GM23338 (cell line): ENCODE results near the gene CSRNP3. TPM values are rescaled to one million over a fixed set of nuclear protein-coding genes. Genes with fewer than 3 reads are reported as not detected.
A peak's percentile ranks its signal among the peaks of the same experiment; 100 is the strongest.

ENCODE experiments used
- ATAC-seq: fragments of 200-7000 bp; cut with Tn5 transposase; 3 replicates; pipeline ENCODE4 v1.9.1; 2020
- DNase-seq: peaks from one replicate; pipeline ENCODE4 v3.0.0-alpha.2; 2015; ENCODE audit warnings: low spot score
- H2AFZ ChIP-seq: fragments of 200-600 bp; sonication (generic); 2 replicates; pipeline ENCODE4 v1.8.0; 2016; ENCODE audit warnings: antibody characterized with exemption, mild to moderate bottlenecking, moderate library complexity
- H3F3A ChIP-seq: fragments of 200-600 bp; sonication (generic); replicated peaks from 2 replicates; pipeline ENCODE4 v1.8.0; 2017; ENCODE audit warnings: antibody characterized with exemption, mixed run types, low read depth
- H3K27ac ChIP-seq: fragments of 200-600 bp; sonication (generic); 2 replicates; pipeline ENCODE4 v1.6.1; 2016; ENCODE audit warnings: low read depth
- H3K27me3 ChIP-seq: fragments of 200-600 bp; sonication (generic); 2 replicates; pipeline ENCODE4 v1.8.0; 2016; ENCODE audit warnings: mild to moderate bottlenecking, mixed run types, moderate library complexity; ENCODE audit not compliant: insufficient read depth
- H3K36me3 ChIP-seq: fragments of 200-600 bp; sonication (generic); 2 replicates; pipeline ENCODE4 v1.8.0; 2016; ENCODE audit warnings: mild to moderate bottlenecking; ENCODE audit not compliant: insufficient read depth
- H3K4me1 ChIP-seq: fragments of 200-600 bp; sonication (generic); 2 replicates; pipeline ENCODE4 v1.8.0; 2016; ENCODE audit warnings: mild to moderate bottlenecking, moderate library complexity; ENCODE audit not compliant: insufficient read depth
- H3K4me2 ChIP-seq: fragments of 200-600 bp; sonication (generic); 2 replicates; pipeline ENCODE4 v1.7.1; 2017; ENCODE audit warnings: mixed run types
- H3K4me3 ChIP-seq: fragments of 200-600 bp; sonication (generic); 2 replicates; pipeline ENCODE4 v1.6.1; 2016; ENCODE audit warnings: mixed run types
- H3K79me2 ChIP-seq: fragments of 200-600 bp; sonication (generic); replicated peaks from 2 replicates; pipeline ENCODE4 v1.8.0; 2017; ENCODE audit warnings: mild to moderate bottlenecking; ENCODE audit not compliant: insufficient read depth
- H3K9me2 ChIP-seq: fragments of 200-600 bp; sonication (generic); 2 replicates; pipeline ENCODE4 v1.8.0; 2017; ENCODE audit not compliant: insufficient read depth
- H4K20me1 ChIP-seq: fragments of 200-600 bp; sonication (generic); replicated peaks from 2 replicates; pipeline ENCODE4 v1.8.0; 2017; ENCODE audit warnings: mild to moderate bottlenecking; ENCODE audit not compliant: insufficient read depth
- H3K27ac Mint-ChIP-seq: 2 replicates; pipeline ENCODE4 v1.8.0; 2020; ENCODE audit warnings: inconsistent platforms, mild to moderate bottlenecking, moderate library complexity, mixed read lengths
- H3K27me3 Mint-ChIP-seq: 3 replicates; pipeline ENCODE4 v1.8.0; 2022; ENCODE audit warnings: low read depth, mild to moderate bottlenecking, moderate library complexity, mixed read lengths, inconsistent platforms; ENCODE audit not compliant: insufficient read depth, poor library complexity
- H3K36me3 Mint-ChIP-seq: 3 replicates; pipeline ENCODE4 v1.8.0; 2021; ENCODE audit warnings: low read depth, mild to moderate bottlenecking, inconsistent platforms, moderate library complexity, mixed read lengths
- H3K4me1 Mint-ChIP-seq: 3 replicates; pipeline ENCODE4 v1.8.0; 2020; ENCODE audit warnings: mild to moderate bottlenecking, inconsistent platforms, mixed read lengths
- H3K4me3 Mint-ChIP-seq: 3 replicates; pipeline ENCODE4 v1.8.0; 2021; ENCODE audit warnings: moderate library complexity, mild to moderate bottlenecking, inconsistent platforms, mixed read lengths
- H3K9me3 Mint-ChIP-seq: 3 replicates; pipeline ENCODE4 v1.8.0; 2020; ENCODE audit warnings: moderate library complexity, mild to moderate bottlenecking, inconsistent platforms, mixed read lengths
- CREB1 ChIP-seq: fragments of 250-450 bp; sonication (Bioruptor Pico); IDR thresholded peaks from 2 replicates; pipeline ENCODE4 v1.5.0; 2020; ENCODE audit warnings: low read depth, mild to moderate bottlenecking, moderate library complexity
- CTCF ChIP-seq, 2 experiments: fragments of 200-600 bp in 1 of 2; sonication (generic) in 1 of 2; conservative IDR thresholded peaks; 2 replicates each; pipeline versions ENCODE4 v1.5.1 to v1.6.1; 2016 to 2017; ENCODE audit warnings: antibody characterized with exemption in 2 of 2, low read depth in 2 of 2, mild to moderate bottlenecking in 2 of 2, moderate library complexity in 1 of 2
- ETS1 ChIP-seq: IDR thresholded peaks from 2 replicates; pipeline ENCODE4 v1.6.1; 2016; ENCODE audit warnings: antibody characterized with exemption
- EZH2 ChIP-seq: fragments of 200-600 bp; sonication (generic); IDR thresholded peaks from one replicate; pipeline ENCODE4 v1.8.0; 2017; ENCODE audit warnings: antibody characterized with exemption, mild to moderate bottlenecking, low read depth; ENCODE audit not compliant: unreplicated experiment
- EZH2phosphoT487 ChIP-seq: fragments of 200-600 bp; sonication (generic); IDR thresholded peaks from one replicate; pipeline ENCODE4 v1.8.1; 2018; ENCODE audit warnings: antibody characterized with exemption; ENCODE audit not compliant: unreplicated experiment
- JUNB ChIP-seq: IDR thresholded peaks from one replicate; pipeline ENCODE4 v1.6.1; 2016; ENCODE audit warnings: antibody characterized with exemption; ENCODE audit not compliant: unreplicated experiment
- NANOG ChIP-seq: IDR thresholded peaks from 2 replicates; pipeline ENCODE4 v1.6.1; 2016; ENCODE audit warnings: antibody characterized with exemption, borderline replicate concordance
- POLR2AphosphoS5 ChIP-seq: IDR thresholded peaks from 2 replicates; pipeline ENCODE4 v1.6.1; 2016; ENCODE audit warnings: antibody characterized with exemption, low read depth
- STAT1 ChIP-seq: IDR thresholded peaks from one replicate; pipeline ENCODE4 v1.6.1; 2016; ENCODE audit warnings: antibody characterized with exemption; ENCODE audit not compliant: unreplicated experiment
- ZNF114 ChIP-seq: fragments of 250-450 bp; sonication (Bioruptor Pico); IDR thresholded peaks from 2 replicates; pipeline ENCODE4 v1.5.0; 2020; ENCODE audit warnings: mild to moderate bottlenecking, moderate library complexity
- ZNF331 ChIP-seq: fragments of 250-450 bp; sonication (Bioruptor Pico); IDR thresholded peaks from 2 replicates; pipeline ENCODE4 v1.5.0; 2020; ENCODE audit warnings: low read depth, mild to moderate bottlenecking, moderate library complexity
- polyA plus RNA-seq: library from polyadenylated mRNA; unstranded; fragments of >200 nt; fragmentation: Nextera tagmentation; extraction: Ambion mirVana; gene quantifications from 2 replicates; pipeline ENCODE4 v1.2.1, GENCODE V29; 2016
- total RNA-seq: library from RNA; depleted of rRNA; stranded (reverse); fragments of >200 nt; shearing (Covaris generic); gene quantifications from 2 replicates; pipeline ENCODE4 v1.2.3, GENCODE V29; 2014

Gene CSRNP3
- total and polyA plus RNA-seq, 2 experiments from 2014 or later, result 3.8 to 6.8 TPM

GRCh38 chr2:165698444-165698884 lies 229.0 kb downstream of the CSRNP3 start:
- H2AFZ ChIP-seq, result no peak overlapping the region
- no peaks in the 10 kb centered on the region for H3K79me2 ChIP-seq
- H4K20me1 ChIP-seq, result no peaks in the 10 kb centered on the region
- no peaks in the 10 kb centered on the region for H3K9me3 Mint-ChIP-seq
- H3F3A ChIP-seq, result no peaks in the 10 kb centered on the region
- peak; percentile 91 for ATAC-seq
- no peaks in the 10 kb centered on the region for H3K27me3 ChIP-seq
- H3K4me1 Mint-ChIP-seq, result peaks cover 38% of the 10 kb centered on the region
- H3K36me3 Mint-ChIP-seq, result no peaks in the 10 kb centered on the region
- 0 out of 2 replicates have a peak overlapping the region, but pooled peaks have one; percentile 31 for H3K4me2 ChIP-seq
- no peak overlapping the region for H3K4me3 ChIP-seq
- H3K27ac Mint-ChIP-seq, result peak overlapping the region; percentile 94
- H3K27ac ChIP-seq, result peak overlapping the region; percentile 79
- TF ChIP-seq JUNB, result no peak
- TF ChIP-seq ZNF114 (CRISPR knock-in tag), result no peak
- TF ChIP-seq ZNF331 (CRISPR knock-in tag), result no peak
- no peak for TF ChIP-seq EZH2phosphoT487
- TF ChIP-seq CTCF (conservative IDR thresholded peaks at IDR 0.05; ENCODE audit: low read depth in 2 of 2), result peak; percentile 57 to 77
- no peak for TF ChIP-seq ETS1
- TF ChIP-seq POLR2AphosphoS5, result no peak
- no peak for TF ChIP-seq EZH2
- TF ChIP-seq NANOG, result peak; percentile 71
- no peak for TF ChIP-seq CREB1 (CRISPR knock-in tag)
- H3K27me3 Mint-ChIP-seq, result peaks cover 5% of the 10 kb centered on the region
- peaks cover 18% of the 10 kb centered on the region for H3K9me2 ChIP-seq
- no peak overlapping the region for H3K4me3 Mint-ChIP-seq
- peaks cover 42% of the 10 kb centered on the region for H3K4me1 ChIP-seq
- peak; percentile 84 for DNase-seq
- no peaks in the 10 kb centered on the region for H3K36me3 ChIP-seq

- Histone ChIP-seq H3F3A (no peaks in the 10 kb centered on the region), H3K9me2 (peaks cover 12% of the 10 kb centered on the region; the same call in 1 of the 2 replicates), H3K27ac (no peak overlapping the region), H3K4me1 (peaks cover 46% of the 10 kb centered on the region), H3K27me3 (no peaks in the 10 kb centered on the region), H4K20me1 (no peaks in the 10 kb centered on the region), H3K4me3 (no peak overlapping the region), H3K36me3 (no peaks in the 10 kb centered on the region), H3K79me2 (no peaks in the 10 kb centered on the region), H3K4me2 (no peak overlapping the region; the same call in 1 of the 2 replicates), H2AFZ (no peak overlapping the region)
- Mint-ChIP-seq H3K27ac (no peak overlapping the region), H3K36me3 (no peaks in the 10 kb centered on the region), H3K4me1 (peaks cover 38% of the 10 kb centered on the region), H3K9me3 (no peaks in the 10 kb centered on the region), H3K27me3 (peaks cover 5% of the 10 kb centered on the region), H3K4me3 (no peak overlapping the region)
- ATAC-seq (0 out of 3 replicates have a peak, but pooled peaks have one; percentile 15), DNase-seq (no peak)
- TF ChIP-seq STAT1, result no peak
- TF ChIP-seq CTCF (conservative IDR thresholded peaks at IDR 0.05; ENCODE audit: low read depth in 2 of 2), result 0 out of 4 replicates have a peak, but pooled peaks of 1 of the 2 experiments have one; percentile 4
Observed at GRCh38 chr2:165699946-165700345, 230.4 kb downstream of the CSRNP3 start.
